Globus pallidus (tissue), 1 donor: Measurements from ENCODE around the gene CYREN.
"Not testable (repeated sequence)": the region's sequence is repeated elsewhere in the genome, so short reads cannot be mapped to it uniquely, and the experiment has no call there.

ENCODE experiments used
- DNase-seq: peaks from one replicate; pipeline ENCODE4 v3.0.0-alpha.2; 2015; ENCODE audit warnings: low spot score

CYREN gene

DNA sequence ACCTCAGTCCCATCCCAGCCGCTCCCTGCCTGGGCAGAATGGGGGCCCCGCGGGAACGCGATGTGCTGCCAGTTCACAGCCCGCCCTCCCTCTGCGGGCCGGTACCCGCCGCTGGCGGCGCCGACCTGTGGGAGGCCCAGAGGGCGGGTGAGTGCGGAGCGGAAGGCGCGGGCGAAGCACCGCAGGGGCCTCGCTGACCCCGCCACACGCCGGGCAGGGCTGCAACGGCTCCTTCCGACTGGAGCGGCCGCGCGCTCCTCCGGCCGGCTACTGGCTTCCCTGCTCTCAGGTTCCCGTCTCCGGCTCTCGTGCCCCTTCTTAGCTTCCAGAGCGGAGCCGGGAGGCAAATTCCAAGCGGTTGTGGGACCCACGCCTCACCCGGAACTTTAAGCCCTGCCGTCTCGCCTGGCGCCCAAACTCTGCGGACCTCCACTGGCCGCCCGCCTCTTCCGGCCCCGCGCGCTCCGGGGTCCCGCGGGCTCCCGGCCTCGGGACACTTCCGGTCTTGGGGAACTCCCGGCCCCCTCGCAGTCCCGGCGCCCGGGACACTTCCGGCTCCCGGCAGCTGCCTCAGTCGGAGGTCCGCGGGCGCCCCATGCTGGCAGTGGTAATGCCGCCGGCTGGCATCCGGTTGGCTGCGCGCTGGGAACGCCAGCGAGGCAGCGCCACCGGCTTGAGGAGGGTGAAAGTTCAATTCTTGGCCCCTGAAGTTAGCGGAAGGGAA, at the start of gene CYREN:
TSS of gene CYREN (minus strand) at position 434 of the 724 bp plus-strand sequence. CDS start 1,785 bp downstream, outside the sequence.
- peak; percentile 95 for DNase-seq

DNA sequence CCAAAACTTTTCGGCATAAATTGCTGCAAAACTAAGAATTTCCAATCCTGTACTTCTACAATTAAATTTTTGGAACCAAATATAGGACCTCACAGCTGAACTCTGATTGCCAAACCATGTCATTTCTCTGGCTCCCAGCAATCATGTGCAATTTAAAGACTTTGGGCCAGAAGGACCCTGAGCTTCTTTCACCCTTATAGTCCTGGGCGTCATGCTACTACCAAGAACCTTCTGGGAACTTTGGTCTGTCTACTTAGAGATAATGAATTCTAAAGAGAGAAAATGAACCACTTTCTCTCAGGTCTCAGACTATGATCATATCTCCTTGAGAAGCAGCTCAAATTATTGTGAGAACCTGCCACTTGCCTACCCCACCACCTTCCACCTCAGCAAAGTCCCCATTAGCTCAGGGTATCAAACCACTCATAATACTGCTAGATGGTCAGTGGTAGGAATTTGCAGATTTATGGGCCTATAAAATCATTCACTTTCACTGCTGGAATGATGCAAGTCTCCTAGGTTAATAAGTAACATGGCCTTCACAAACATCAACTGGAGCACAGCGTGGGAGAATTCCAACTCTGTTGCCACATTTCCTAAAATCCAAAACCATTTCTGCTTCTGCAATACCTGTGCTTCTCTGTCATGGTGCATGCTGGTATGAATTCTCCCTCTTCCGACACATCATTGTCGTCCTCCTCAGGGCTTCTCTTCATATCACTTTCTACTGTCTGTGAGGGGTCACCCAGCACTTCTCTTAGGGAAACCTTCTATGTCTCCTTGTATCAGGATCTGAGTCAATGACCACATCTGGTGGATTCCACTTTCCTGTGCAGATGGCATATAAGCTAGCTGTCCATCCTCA, 47.4 kb upstream of the CYREN start:
- DNase-seq: no peak

- no peak for DNase-seq
Measured at GRCh38 chr7:135215698-135216097, 45.2 kb upstream of the CYREN start.

DNA sequence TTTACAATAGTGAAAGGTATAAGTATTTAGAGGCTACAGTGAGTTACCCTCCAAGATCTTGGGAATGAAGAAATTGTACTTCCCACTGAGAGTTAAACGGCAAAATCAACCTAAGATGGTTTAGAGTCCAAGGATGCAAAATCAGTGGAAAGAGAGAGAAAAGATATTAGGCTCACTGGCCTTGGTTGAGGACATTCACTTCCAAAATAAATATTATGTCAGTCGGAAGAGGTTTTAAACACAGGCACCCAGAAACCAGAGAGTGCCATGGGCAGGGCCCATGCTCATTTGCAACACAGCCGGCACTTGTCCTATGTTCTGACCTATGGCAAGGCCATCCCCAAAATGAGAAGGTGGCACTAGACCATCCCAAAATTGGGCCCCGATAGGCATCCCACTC, 44.7 kb upstream of the CYREN start:
- no peak for DNase-seq

- DNase-seq: no peak
Measured at GRCh38 chr7:135213831-135214230, 43.3 kb upstream of the CYREN start.

GRCh38 chr7:135211946-135212685, 41.6 kb upstream of the CYREN start:
- DNase-seq: not testable (repeated sequence)

GRCh38 chr7:135211179-135211945, 40.9 kb upstream of the CYREN start, which contains the start of gene WDR91:
Gene WDR91, minus strand, starts transcription at chr7:135211526. Its CDS starts 24 bp downstream, at chr7:135211502.
- peak; percentile 97 for DNase-seq

- DNase-seq: peak; percentile 34
Measured at GRCh38 chr7:135210888-135211178, 40.3 kb upstream of the CYREN start.

- peak; percentile 37 for DNase-seq
Measured at GRCh38 chr7:135209225-135209834, 38.8 kb upstream of the CYREN start.

GRCh38 chr7:135208102-135208793, 37.7 kb upstream of the CYREN start:
- no peak for DNase-seq

GRCh38 chr7:135207406-135208101, 37.0 kb upstream of the CYREN start:
- DNase-seq: no peak

DNA sequence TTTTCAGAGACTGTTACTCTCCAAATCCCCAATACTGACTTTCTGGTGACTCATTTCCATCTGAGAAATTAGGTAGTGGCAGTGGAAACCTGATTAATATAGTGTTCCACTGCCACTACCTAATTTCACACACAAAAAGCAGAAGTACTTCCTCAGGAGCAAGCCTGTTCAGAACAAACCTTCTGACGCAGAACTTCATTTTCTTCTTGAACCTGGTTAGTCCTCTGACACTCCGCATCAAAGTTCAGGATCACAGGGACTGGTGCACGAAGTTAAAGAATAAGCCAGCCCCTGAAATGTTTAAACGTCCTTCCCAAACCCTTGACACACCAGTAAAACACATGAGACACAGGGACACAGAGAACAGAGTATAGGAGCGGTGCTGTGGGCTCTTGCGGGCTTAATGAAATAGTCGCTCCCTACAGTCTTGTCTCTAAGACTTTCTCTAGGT, 36.5 kb upstream of the CYREN start:
- DNase-seq: no peak

DNA sequence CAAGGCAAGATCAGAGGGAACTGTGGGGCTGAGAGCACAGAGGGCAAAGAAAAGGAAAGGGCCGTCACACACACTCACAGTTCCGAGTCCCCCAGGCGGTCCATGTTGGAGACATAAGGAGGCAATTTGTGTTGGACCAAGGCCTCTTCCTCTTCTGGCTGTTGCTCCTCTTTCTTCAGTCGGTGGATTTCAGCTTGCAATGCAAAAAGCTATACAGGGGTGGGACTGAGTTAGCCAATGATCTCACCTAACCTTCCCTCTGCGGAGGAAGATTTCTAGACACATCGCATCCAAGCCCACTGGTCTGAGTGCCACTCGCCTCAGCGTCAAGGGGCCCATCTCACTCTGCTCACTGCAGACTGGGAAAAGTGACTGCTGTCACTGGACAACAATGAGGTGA, 35.3 kb upstream of the CYREN start:
- DNase-seq: peak; percentile 16

GRCh38 chr7:135204876-135205275, 34.4 kb upstream of the CYREN start:
- no peak for DNase-seq

GRCh38 chr7:135204341-135204749, 33.8 kb upstream of the CYREN start:
- no peak for DNase-seq

DNA sequence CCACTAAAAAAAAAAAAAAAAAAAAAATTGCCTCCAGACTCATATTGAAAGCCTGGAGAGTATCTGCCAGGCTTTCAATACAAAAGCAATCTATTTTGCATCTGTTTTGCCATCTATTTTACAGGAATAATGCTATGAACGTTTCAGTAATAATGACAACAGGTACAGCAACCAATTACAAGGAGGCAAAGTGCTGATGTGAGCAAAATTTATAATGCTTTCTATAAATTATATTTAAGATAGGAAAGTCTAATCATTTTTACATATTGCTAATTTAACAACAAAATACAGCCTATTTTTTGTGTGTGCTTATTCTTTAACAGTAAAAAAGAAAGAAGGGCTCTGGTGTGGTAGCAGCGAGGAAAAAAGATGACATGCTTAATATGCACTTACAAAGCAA, 30.8 kb upstream of the CYREN start:
- DNase-seq: no peak

DNA sequence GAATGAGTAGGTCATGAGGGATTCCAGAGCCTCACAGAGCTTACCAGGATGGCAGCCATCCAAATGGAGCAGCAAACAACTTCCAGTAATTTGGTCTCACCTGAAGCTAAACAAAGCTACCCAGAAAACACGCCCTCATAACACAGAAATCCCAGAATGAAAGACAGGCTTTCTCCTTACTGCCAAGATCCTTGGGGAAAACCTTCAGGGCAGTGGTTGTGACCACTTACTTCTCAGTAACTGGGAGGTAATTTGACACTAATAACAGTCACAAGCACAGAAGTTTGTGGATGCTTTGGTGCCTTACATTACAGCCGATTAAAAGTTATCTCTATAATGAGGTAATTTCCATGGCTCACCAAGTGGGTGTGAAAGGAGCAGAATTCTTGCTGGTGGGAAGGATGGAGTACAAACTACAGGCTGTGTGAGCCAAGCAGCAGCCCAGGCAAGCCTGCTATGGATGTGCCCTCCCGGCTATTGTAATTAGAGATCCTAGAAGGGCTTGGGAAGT, 30.4 kb upstream of the CYREN start:
- no peak for DNase-seq

DNA sequence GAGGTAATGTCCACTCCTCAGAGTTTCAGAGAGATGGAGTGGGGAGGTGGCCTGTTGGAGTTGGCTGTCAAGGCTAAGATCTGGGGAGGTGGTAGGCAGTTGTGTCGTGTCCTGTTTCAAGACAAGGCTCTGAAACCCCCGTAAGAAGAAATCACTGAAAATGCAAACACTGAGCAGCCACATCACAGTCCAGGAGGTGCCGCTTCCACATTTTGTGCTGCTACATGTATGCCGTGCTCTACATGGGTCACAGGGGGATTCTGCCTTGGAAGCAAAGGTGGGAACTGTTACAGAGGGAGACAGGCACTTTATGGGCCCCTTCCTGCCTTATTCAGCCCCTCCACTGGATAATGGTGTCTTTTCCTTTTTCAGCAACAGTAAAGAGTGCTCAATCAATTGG, 28.9 kb upstream of the CYREN start:
- DNase-seq: no peak

DNA sequence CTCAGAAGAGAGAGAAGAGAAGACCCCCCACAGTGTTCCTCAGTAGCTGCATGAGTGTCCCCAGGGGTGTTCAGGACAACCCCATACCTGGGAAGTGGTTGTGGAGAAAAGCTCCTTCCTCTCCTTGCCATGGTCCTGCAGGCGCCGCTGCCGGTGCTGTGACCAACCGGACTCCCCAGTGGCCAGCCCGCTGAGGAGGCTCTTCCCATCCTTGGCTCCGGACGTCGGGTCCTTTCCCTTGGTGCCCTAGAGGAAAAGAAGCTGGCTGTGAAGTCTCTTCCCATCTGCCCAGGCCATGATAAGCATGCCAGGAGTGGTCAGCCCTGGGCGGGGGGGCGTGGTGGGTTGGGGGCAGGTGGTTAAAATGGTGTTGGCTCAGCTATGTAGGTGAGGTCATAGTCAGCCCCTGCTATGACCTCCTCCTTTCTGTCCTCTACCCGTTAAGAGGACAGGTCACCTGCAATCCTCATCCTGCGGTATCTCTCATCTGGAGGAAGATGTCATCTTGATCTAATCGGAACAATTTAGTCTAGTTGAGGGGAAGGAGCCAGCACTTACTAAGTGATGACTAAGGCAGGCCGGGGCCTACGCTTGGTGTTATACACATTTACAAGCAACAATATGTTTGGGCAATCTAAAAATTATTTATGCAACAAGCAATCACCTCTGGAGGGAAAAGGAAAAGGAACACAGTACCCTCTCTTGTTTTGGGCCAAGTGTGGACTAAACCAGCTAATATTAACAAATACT, 27.6 kb upstream of the CYREN start:
- no peak for DNase-seq
